ENCODE measurements around the gene LCMT2.

The LCMT2 gene
- 20.0 to 28.7 reads per million in 2 donors for total RNA-seq

GRCh38 chr15:43329960-43330779, at the start of gene LCMT2:
Gene LCMT2 (minus strand): TSS chr15:43330573. CDS start chr15:43330489, 84 bp downstream.
- peak; percentile 85 for DNase-seq

- no peak for DNase-seq
These were observed 48.2 kb upstream of the LCMT2 start for GRCh38 chr15:43378601-43379000.

GRCh38 chr15:43376017-43376705, 45.8 kb upstream of the LCMT2 start:
- peak; percentile 11 for DNase-seq

- peak; percentile 53 for DNase-seq
These were observed 40.9 kb upstream of the LCMT2 start, which contains the start of the genes TUBGCP4 and ZSCAN29 for GRCh38 chr15:43370975-43371974. Gene TUBGCP4 (plus strand): TSS chr15:43371101. CDS start chr15:43371355, 254 bp downstream. Gene ZSCAN29 (minus strand): TSS chr15:43371043. CDS start chr15:43369913, 1,130 bp downstream.

- DNase-seq, result peak; percentile 3
These were observed 40.1 kb upstream of the LCMT2 start for GRCh38 chr15:43370310-43370974.

- DNase-seq, result no peak
These were observed 31.0 kb upstream of the LCMT2 start for GRCh38 chr15:43361313-43361903.

GRCh38 chr15:43360821-43361220, 30.4 kb upstream of the LCMT2 start:
- DNase-seq, result no peak

GRCh38 chr15:43352693-43353382, 22.5 kb upstream of the LCMT2 start:
- no peak for DNase-seq

- no peak for DNase-seq
These were observed 16.7 kb upstream of the LCMT2 start for GRCh38 chr15:43347114-43347513.

- DNase-seq, result no peak
These were observed 15.9 kb upstream of the LCMT2 start for GRCh38 chr15:43346305-43346704.

GRCh38 chr15:43330780-43331087, 361 bp upstream of the LCMT2 start:
- no peak for DNase-seq

GRCh38 chr15:43329217-43329959, 985 bp downstream of the LCMT2 start:
- no peak for DNase-seq

GRCh38 chr15:43325039-43325684, 5.2 kb downstream of the LCMT2 start:
- DNase-seq, result no peak

- DNase-seq, result no peak
These were observed 11.2 kb downstream of the LCMT2 start for GRCh38 chr15:43318990-43319771.

GRCh38 chr15:43317566-43318184, 12.7 kb downstream of the LCMT2 start:
- no peak for DNase-seq

GRCh38 chr15:43316971-43317346, 13.4 kb downstream of the LCMT2 start:
- no peak for DNase-seq

GRCh38 chr15:43316016-43316970, 14.1 kb downstream of the LCMT2 start:
- DNase-seq, result no peak

All from T-helper 9 cell (primary cell).